SK-N-SH (cell line): ENCODE data around the gene CTCF.

Source experiments
- CTCF ChIP-seq: fragments of 200-600 bp; sonication (generic); IDR thresholded peaks from 2 replicates; pipeline ENCODE4 v1.6.1; 2017; ENCODE audit warnings: antibody characterized with exemption, mild to moderate bottlenecking, moderate library complexity
- POLR2AphosphoS5 ChIP-seq: IDR thresholded peaks from 2 replicates; pipeline ENCODE4 v1.6.1; 2012; ENCODE audit warnings: low read depth, low read length
- REST ChIP-seq: IDR thresholded peaks from 2 replicates; pipeline ENCODE4 v1.6.1; 2012; ENCODE audit warnings: mild to moderate bottlenecking, low read depth, low read length, moderate library complexity
- TF ChIP-seq, protein P1 (sequence below): fragments of 150-350 bp; IDR thresholded peaks from 2 replicates; pipeline ENCODE4 v1.6.1; 2016; ENCODE audit warnings: mild to moderate bottlenecking, low read depth, low read length

GRCh38 chr16:67594256-67594915, 32.1 kb downstream of the CTCF start:
- TF ChIP-seq REST = no peak
- no peak for TF ChIP-seq CTCF
- TF ChIP-seq, protein P1, sequence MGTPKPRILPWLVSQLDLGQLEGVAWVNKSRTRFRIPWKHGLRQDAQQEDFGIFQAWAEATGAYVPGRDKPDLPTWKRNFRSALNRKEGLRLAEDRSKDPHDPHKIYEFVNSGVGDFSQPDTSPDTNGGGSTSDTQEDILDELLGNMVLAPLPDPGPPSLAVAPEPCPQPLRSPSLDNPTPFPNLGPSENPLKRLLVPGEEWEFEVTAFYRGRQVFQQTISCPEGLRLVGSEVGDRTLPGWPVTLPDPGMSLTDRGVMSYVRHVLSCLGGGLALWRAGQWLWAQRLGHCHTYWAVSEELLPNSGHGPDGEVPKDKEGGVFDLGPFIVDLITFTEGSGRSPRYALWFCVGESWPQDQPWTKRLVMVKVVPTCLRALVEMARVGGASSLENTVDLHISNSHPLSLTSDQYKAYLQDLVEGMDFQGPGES = no peak
- TF ChIP-seq POLR2AphosphoS5 = no peak
